HCT116 (cell line): ENCODE data around the gene KCNK2. TPM values are rescaled to one million over a fixed set of nuclear protein-coding genes. Genes with fewer than 3 reads are reported as not detected.

Experiments used
- ATAC-seq: fragments of 200-7000 bp; cut with Tn5 transposase; 2 replicates; pipeline ENCODE4 v1.9.1; 2020; ENCODE audit warnings: mild to moderate bottlenecking, moderate library complexity
- BruUV-seq: library from RNA; stranded (reverse); fragments of 400-500 nt; replicated peaks from 2 replicates; lab custom pipeline; 2021; lab: Mats Ljungman, UMichigan
- CTCF ChIA-PET: fragments of 300-600 bp; sonication (Branson Sonifier 250); formaldehyde crosslinking; loops from one replicate; lab custom pipeline; 2021; ENCODE audit warnings: antibody characterized with exemption; lab: Charles Lee
- POLR2A ChIA-PET: fragments of 300-600, 350-600 bp; sonication (Branson Sonifier 250); formaldehyde crosslinking; loops from one replicate; lab custom pipeline; 2021; ENCODE audit warnings: antibody characterized with exemption; lab: Charles Lee
- RAD21 ChIA-PET, 2 experiments: fragments of 300-600 bp; sonication (Branson Sonifier 250); formaldehyde crosslinking; loops; one replicate each; lab custom pipeline; 2023; ENCODE audit warnings: low total read pairs in 2 of 2; ENCODE audit not compliant: uncharacterized antibody in 2 of 2, unreplicated experiment in 2 of 2, low non-redundant PET in 1 of 2; lab: Charles Lee
- DNase-seq: peaks from one replicate; pipeline ENCODE4 v3.0.0-alpha.2; 2010; ENCODE audit warnings: low read depth, low spot score
- H2AFZ ChIP-seq: fragments of 200-600 bp; shearing (Covaris generic), sonication (generic); 2 replicates; pipeline ENCODE4 v1.6.1; 2017; ENCODE audit warnings: low read depth, mixed run types, mixed read lengths, antibody characterized with exemption, low read length; ENCODE audit not compliant: poor library complexity, severe bottlenecking
- H3K27ac ChIP-seq: 2 replicates; pipeline ENCODE4 v1.5.1; 2012; ENCODE audit warnings: low read depth, low read length
- H3K27me3 ChIP-seq: fragments of 200-600 bp; sonication (generic); 2 replicates; pipeline ENCODE4 v1.6.1; 2016; ENCODE audit warnings: mixed run types, low read length, mixed read lengths; ENCODE audit not compliant: insufficient read depth
- H3K36me3 ChIP-seq, 2 experiments: fragments of 200-500 bp in 1 of 2; fragments of 200-600 bp in 1 of 2; sonication (Bioruptor generic) in 1 of 2; sonication (generic) in 1 of 2; 2 replicates each; pipeline versions ENCODE4 v1.5.1 to v1.6.1; 2014 to 2016; ENCODE audit warnings: low read length in 2 of 2, inconsistent platforms in 1 of 2, mixed read lengths in 1 of 2, mixed run types in 1 of 2; ENCODE audit not compliant: insufficient read depth in 2 of 2, control insufficient read depth in 1 of 2
- H3K4me1 ChIP-seq, 2 experiments: fragments of 200-600 bp in 1 of 2; sonication (generic) in 1 of 2; 2 replicates each; pipeline versions ENCODE4 v1.5.1 to v1.6.1; 2012 to 2017; ENCODE audit warnings: low read length in 2 of 2, inconsistent platforms in 1 of 2, mild to moderate bottlenecking in 1 of 2, mixed read lengths in 1 of 2, mixed run types in 1 of 2, moderate library complexity in 1 of 2; ENCODE audit not compliant: insufficient read depth in 2 of 2, control insufficient read depth in 1 of 2
- H3K4me2 ChIP-seq: fragments of 200-600 bp; sonication (generic); 2 replicates; pipeline ENCODE4 v1.6.1; 2017; ENCODE audit warnings: mixed run types, low read length, mixed read lengths
- H3K4me3 ChIP-seq, 2 experiments: fragments of 200-600 bp in 1 of 2; sonication (generic) in 1 of 2; replicated peaks in 1 of 2; 2 replicates each; pipeline ENCODE4 v1.5.1; 2011 to 2016; ENCODE audit warnings: low read length in 2 of 2, control low read depth in 1 of 2, low read depth in 1 of 2, mild to moderate bottlenecking in 1 of 2, mixed read lengths in 1 of 2, mixed run types in 1 of 2
- H3K79me2 ChIP-seq: fragments of 200-600 bp; sonication (generic); 2 replicates; pipeline ENCODE4 v1.6.1; 2017; ENCODE audit warnings: mild to moderate bottlenecking, mixed run types, low read length, moderate library complexity, mixed read lengths; ENCODE audit not compliant: insufficient read depth
- H3K9ac ChIP-seq: fragments of 200-600 bp; sonication (generic); 2 replicates; pipeline ENCODE4 v1.6.1; 2016; ENCODE audit warnings: low read length, mixed read lengths
- H3K9me2 ChIP-seq: fragments of 200-600 bp; sonication (generic), shearing (Covaris generic); 2 replicates; pipeline ENCODE4 v1.6.1; 2017; ENCODE audit warnings: mixed run types, mild to moderate bottlenecking, moderate library complexity; ENCODE audit not compliant: insufficient read depth
- H3K9me3 ChIP-seq, 2 experiments: fragments of 200-500 bp in 1 of 2; fragments of 200-600 bp in 1 of 2; sonication (Bioruptor generic) in 1 of 2; sonication (generic) in 1 of 2; 2 replicates each; pipeline ENCODE4 v1.6.1; 2014 to 2017; ENCODE audit warnings: low read length in 2 of 2, mixed read lengths in 2 of 2, inconsistent platforms in 1 of 2, low read depth in 1 of 2, mild to moderate bottlenecking in 1 of 2, mixed run types in 1 of 2, moderate library complexity in 1 of 2; ENCODE audit not compliant: control insufficient read depth in 1 of 2, insufficient read depth in 1 of 2
- H4K20me1 ChIP-seq: fragments of 200-600 bp; sonication (generic), shearing (Covaris generic); 2 replicates; pipeline ENCODE4 v1.6.1; 2017; ENCODE audit warnings: mixed run types, mild to moderate bottlenecking, moderate library complexity; ENCODE audit not compliant: insufficient read depth
- CEBPB ChIP-seq: IDR thresholded peaks from 2 replicates; pipeline ENCODE4 v1.6.1; 2012; ENCODE audit warnings: low read depth
- JUND ChIP-seq: IDR thresholded peaks from 2 replicates; pipeline ENCODE4 v1.6.1; 2012
- POLR2AphosphoS5 ChIP-seq: IDR thresholded peaks from 2 replicates; pipeline ENCODE4 v1.6.1; 2011; ENCODE audit warnings: mild to moderate bottlenecking, low read depth, low read length, moderate library complexity
- ZFX ChIP-seq: fragments of 450-650 bp; IDR thresholded peaks from 2 replicates; pipeline ENCODE4 v1.6.1; 2017
- intact Hi-C: fragments of 100-400 bp; cut with micrococcal nuclease; formaldehyde crosslinking; loops from 2 replicates; pipeline ENCODE4 v1.10.0; 2022
- total RNA-seq: library from RNA; stranded (reverse); gene quantifications from one replicate; pipeline ENCODE4 v1.2.1, GENCODE V29; 2021; ENCODE audit not compliant: unreplicated experiment
- TF ChIP-seq, protein P1 (sequence below): IDR thresholded peaks from 2 replicates; pipeline ENCODE4 v1.6.1; 2011; ENCODE audit warnings: mild to moderate bottlenecking, low read length, moderate library complexity; ENCODE audit not compliant: insufficient replicate concordance; ENCODE audit errors: extremely low read depth
- TF ChIP-seq, protein P2 (sequence below), 3 experiments: fragments of 200-600 bp in 1 of 3; sonication (generic) in 1 of 3; IDR thresholded peaks in 2 of 3; conservative IDR thresholded peaks in 1 of 3; 2 replicates each; pipeline ENCODE4 v1.5.1; 2012 to 2017; ENCODE audit warnings: low read depth in 2 of 3, low read length in 2 of 3, antibody characterized with exemption in 1 of 3, borderline replicate concordance in 1 of 3, control low read depth in 1 of 3, mild to moderate bottlenecking in 1 of 3, mixed read lengths in 1 of 3, mixed run types in 1 of 3, moderate library complexity in 1 of 3; ENCODE audit not compliant: insufficient read depth in 1 of 3

The KCNK2 gene
- total RNA-seq, 1 experiment from 2014 or later = 0.27 TPM

DNA sequence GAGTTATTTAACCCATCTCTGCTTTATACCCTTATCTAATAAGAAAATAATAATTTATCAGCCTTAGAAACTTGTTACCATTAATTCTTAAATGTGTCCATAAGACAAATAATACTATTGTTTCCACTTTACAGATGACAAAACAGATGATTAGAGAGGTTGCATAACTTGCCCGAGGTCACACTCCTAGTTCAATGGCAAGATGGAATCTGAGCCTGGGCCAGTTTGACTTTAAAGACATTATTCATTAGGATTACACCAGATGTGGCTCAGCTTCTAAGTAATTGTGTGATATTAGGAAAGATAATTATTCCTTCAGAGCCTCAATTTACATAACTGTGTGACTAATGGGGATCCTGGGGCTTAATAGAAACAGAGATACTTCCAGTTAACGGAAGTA, 42.3 kb upstream of the KCNK2 start (continued):
- TF ChIP-seq, protein P1, sequence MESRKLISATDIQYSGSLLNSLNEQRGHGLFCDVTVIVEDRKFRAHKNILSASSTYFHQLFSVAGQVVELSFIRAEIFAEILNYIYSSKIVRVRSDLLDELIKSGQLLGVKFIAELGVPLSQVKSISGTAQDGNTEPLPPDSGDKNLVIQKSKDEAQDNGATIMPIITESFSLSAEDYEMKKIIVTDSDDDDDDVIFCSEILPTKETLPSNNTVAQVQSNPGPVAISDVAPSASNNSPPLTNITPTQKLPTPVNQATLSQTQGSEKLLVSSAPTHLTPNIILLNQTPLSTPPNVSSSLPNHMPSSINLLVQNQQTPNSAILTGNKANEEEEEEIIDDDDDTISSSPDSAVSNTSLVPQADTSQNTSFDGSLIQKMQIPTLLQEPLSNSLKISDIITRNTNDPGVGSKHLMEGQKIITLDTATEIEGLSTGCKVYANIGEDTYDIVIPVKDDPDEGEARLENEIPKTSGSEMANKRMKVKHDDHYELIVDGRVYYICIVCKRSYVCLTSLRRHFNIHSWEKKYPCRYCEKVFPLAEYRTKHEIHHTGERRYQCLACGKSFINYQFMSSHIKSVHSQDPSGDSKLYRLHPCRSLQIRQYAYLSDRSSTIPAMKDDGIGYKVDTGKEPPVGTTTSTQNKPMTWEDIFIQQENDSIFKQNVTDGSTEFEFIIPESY = no peak
- TF ChIP-seq CEBPB (no peak), ZFX (no peak), POLR2AphosphoS5 (no peak)
- TF ChIP-seq, all 23 proteins: peak for 0

GRCh38 chr1:215043401-215043800, 39.1 kb upstream of the KCNK2 start:
- H3K27me3 ChIP-seq = no peaks in the 10 kb centered on the region
- H3K4me2 ChIP-seq = no peak overlapping the region
- H3K27ac ChIP-seq = no peak overlapping the region
- ATAC-seq = no peak
- H3K4me3 ChIP-seq = no peak overlapping the region
- no peak overlapping the region for H3K9ac ChIP-seq
- no peaks in the 10 kb centered on the region for H3K36me3 ChIP-seq
- no TSS peak for BruUV-seq
- CTCF ChIA-PET = no interaction called here
- no peaks in the 10 kb centered on the region for H3K9me2 ChIP-seq
- no peaks in the 10 kb centered on the region for H3K9me3 ChIP-seq
- no peak overlapping the region for H2AFZ ChIP-seq
- H4K20me1 ChIP-seq = no peaks in the 10 kb centered on the region
- intact Hi-C loops = no loop called here
- POLR2A ChIA-PET = no interaction called here
- no peaks in the 10 kb centered on the region for H3K4me1 ChIP-seq
- RAD21 ChIA-PET = no interaction called here
- TF ChIP-seq JUND (no peak), ZFX (no peak), POLR2AphosphoS5 (no peak)
- TF ChIP-seq, protein P1 = no peak
- TF ChIP-seq, protein P2, sequence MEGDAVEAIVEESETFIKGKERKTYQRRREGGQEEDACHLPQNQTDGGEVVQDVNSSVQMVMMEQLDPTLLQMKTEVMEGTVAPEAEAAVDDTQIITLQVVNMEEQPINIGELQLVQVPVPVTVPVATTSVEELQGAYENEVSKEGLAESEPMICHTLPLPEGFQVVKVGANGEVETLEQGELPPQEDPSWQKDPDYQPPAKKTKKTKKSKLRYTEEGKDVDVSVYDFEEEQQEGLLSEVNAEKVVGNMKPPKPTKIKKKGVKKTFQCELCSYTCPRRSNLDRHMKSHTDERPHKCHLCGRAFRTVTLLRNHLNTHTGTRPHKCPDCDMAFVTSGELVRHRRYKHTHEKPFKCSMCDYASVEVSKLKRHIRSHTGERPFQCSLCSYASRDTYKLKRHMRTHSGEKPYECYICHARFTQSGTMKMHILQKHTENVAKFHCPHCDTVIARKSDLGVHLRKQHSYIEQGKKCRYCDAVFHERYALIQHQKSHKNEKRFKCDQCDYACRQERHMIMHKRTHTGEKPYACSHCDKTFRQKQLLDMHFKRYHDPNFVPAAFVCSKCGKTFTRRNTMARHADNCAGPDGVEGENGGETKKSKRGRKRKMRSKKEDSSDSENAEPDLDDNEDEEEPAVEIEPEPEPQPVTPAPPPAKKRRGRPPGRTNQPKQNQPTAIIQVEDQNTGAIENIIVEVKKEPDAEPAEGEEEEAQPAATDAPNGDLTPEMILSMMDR (IDR thresholded peaks at IDR 0.05 in 2 of 3, conservative IDR thresholded peaks at IDR 0.05 in 1 of 3; ENCODE audit: borderline replicate concordance in 1 of 3, insufficient read depth in 1 of 3, low read depth in 2 of 3, low read length in 2 of 3) = no peak
- DNase-seq = no peak
- no peaks in the 10 kb centered on the region for H3K79me2 ChIP-seq
